Bronchial epithelial cell (primary cell): ENCODE measurements around the gene PIGS. TPM values are rescaled to one million over a fixed set of nuclear protein-coding genes. Genes with fewer than 3 reads are reported as not detected.

Source experiments
- DNase-seq: peaks from one replicate; pipeline ENCODE4 v3.0.0-alpha.2; 2010; ENCODE audit warnings: low read depth
- FAIRE-seq: peaks from 2 replicates; lab custom pipeline; 2011; peaks lifted over from hg19 to GRCh38; lab: Jason Lieb, UNC
- H3K27me3 ChIP-seq: 2 replicates; pipeline ENCODE4 v1.5.1; 2011; ENCODE audit warnings: low read length; ENCODE audit not compliant: control insufficient read depth, insufficient read depth
- H3K36me3 ChIP-seq: 2 replicates; pipeline ENCODE4 v1.5.1; 2011; ENCODE audit warnings: low read length; ENCODE audit not compliant: control insufficient read depth, insufficient read depth
- H3K4me3 ChIP-seq: 2 replicates; pipeline ENCODE4 v1.5.1; 2011; ENCODE audit warnings: mild to moderate bottlenecking, low read depth, low read length, control low read depth
- total RNA-seq: library from RNA; depleted of rRNA; stranded (reverse); fragments of >200 nt; gene quantifications from 2 replicates; pipeline ENCODE4 v1.2.1, GENCODE V29; 2014
- TF ChIP-seq, protein P1 (sequence below): IDR thresholded peaks from 2 replicates; pipeline ENCODE4 v1.5.1; 2011; ENCODE audit warnings: mild to moderate bottlenecking, moderate library complexity, low read length, control low read depth, inconsistent platforms; ENCODE audit not compliant: insufficient read depth, severe bottlenecking

The PIGS gene
- total RNA-seq, 1 donor from 2014 or later: 25.5 TPM

DNA sequence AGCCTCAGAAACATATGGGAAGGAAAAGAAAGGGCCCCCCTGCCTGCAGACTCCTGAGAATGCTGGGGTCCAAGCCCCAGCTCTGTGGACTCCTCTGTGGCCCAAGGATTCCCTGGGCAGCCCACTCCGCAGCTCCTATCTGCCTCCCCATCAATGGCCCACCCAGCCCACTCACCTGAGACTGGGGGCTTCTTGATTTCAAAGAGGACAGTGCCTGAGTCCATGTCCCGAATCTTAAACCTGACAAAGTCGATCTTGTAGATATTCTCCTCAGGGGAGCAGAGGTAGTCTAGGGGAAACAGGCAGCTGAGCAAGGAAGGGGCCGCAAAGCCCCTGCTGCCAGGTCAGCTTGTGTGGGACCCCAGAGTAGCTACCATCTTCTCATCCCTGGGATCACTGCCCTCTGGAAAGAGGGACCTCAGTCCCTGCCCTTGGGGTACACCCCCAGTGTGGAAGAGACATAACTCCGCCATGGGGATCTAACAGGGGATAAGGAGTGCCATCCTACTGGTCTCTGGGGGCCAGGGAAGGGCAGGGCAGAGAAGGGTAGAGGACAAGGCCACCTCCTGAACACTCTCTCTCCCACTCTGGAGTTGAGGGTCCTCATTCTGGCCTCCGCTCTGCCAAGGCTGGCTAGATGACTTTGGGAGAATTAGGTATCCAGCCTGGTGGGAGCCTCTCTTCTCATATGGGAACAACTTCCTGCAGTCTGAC, 22.8 kb downstream of the PIGS start:
- FAIRE-seq: no peak
- Histone ChIP-seq H3K4me3 (no peak overlapping the region), H3K27me3 (no peaks in the 10 kb centered on the region), H3K36me3 (peaks cover 3% of the 10 kb centered on the region)
- TF ChIP-seq, protein P1, sequence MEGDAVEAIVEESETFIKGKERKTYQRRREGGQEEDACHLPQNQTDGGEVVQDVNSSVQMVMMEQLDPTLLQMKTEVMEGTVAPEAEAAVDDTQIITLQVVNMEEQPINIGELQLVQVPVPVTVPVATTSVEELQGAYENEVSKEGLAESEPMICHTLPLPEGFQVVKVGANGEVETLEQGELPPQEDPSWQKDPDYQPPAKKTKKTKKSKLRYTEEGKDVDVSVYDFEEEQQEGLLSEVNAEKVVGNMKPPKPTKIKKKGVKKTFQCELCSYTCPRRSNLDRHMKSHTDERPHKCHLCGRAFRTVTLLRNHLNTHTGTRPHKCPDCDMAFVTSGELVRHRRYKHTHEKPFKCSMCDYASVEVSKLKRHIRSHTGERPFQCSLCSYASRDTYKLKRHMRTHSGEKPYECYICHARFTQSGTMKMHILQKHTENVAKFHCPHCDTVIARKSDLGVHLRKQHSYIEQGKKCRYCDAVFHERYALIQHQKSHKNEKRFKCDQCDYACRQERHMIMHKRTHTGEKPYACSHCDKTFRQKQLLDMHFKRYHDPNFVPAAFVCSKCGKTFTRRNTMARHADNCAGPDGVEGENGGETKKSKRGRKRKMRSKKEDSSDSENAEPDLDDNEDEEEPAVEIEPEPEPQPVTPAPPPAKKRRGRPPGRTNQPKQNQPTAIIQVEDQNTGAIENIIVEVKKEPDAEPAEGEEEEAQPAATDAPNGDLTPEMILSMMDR: no peak
- DNase-seq: no peak

DNA sequence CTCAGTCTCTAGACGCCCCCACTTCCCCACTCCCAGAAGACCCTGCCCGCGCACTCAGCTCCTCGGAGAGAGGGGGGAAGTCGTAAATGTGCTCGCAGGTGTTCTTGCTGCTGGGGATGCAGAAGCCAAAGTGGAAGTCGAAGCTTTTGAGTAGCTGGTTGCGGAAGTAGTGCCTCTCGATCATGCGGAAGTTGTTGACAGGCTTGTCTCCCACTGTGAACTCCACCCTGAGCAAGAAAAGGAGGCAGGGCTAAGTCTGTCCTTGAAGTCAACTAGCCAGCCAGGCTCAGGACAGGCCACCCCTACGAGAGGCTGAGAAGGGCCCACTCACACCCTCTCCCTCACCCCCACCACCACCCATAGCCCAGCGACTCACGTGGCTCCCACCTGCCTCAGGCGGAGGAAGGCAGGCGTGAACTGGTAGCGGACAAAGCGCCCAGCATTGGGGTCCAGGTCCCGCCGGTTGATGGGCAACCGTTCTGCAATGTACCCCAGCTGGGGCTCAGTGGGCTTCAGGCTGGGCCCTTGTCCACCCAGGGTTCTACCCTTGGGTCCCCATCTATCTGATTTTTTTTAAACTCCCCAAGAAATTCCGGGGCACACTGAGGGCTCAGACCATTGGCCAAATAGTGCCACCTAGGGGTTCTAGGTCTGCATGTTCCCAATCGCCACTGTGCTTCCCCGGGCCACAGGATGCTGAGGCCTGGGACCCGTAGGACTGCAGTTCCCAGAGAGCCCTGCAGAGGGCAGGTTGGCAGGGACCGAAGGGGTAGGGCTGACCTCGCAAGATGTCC, 23.5 kb downstream of the PIGS start:
- peaks cover 3% of the 10 kb centered on the region for H3K36me3 ChIP-seq
- no peak overlapping the region for H3K4me3 ChIP-seq
- no peak for FAIRE-seq
- no peaks in the 10 kb centered on the region for H3K27me3 ChIP-seq
- TF ChIP-seq, protein P1: peak; percentile 92
- DNase-seq: peak; percentile 56

DNA sequence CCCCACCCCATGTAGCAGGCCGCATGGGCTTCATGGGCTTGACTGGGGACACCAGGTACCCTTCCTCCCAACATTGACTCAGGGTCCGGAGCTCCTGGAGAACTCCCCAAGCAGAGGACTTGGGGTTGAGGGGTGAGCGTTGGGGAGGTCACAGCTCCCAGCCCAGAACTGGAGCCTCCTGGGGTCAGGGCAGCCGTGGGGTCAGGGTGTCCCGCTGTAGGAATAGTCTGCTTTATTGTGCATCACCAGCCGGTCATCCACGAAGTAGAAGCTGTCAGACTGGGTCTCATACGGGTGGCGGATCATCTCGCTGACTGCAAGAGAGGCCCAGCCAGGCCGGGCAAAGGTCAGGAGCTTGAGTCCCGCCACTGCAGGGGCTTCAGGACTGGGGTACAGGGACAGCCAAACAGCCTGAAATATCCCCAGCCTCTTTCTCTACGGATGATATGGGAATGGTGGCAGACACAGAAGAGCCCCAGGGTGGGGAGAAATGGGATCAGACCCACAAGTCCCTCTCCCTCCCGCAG, 24.2 kb downstream of the PIGS start:
- TF ChIP-seq, protein P1: no peak
- Histone ChIP-seq H3K4me3 (no peak overlapping the region), H3K36me3 (peaks cover 3% of the 10 kb centered on the region), H3K27me3 (no peaks in the 10 kb centered on the region)
- FAIRE-seq (no peak), DNase-seq (no peak)

DNA sequence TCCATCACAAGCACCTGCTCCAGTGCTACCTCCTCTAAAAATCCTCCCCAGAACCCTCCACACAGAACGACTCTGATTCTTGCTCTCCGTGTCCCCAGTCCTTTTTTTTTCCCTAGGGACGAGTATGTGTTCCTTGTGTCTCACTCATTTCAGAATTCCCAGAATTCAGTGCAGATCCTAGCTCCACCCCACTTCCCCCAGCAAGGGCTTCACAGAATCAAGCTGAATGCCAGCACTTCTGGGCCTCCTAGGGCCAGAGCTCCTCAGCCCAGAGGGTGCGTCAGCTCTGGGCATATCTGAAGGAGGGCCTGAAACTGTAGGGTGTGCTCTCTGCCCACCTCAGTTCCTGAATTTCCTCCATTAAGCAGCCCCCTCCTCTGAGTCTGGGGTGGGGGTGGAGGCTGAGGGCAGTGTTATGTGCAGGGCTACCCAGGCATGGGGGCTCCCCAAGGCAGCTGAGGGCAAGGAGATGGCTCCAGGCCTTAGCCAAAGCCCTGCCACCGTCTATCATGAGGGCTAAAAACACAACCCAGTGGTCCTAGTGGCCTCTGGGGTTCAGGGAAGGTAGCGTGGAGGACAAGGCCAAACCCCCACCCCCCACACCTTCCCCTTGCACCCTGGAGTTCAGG, 25.4 kb downstream of the PIGS start:
- no peak overlapping the region for H3K4me3 ChIP-seq
- peaks cover 3% of the 10 kb centered on the region for H3K36me3 ChIP-seq
- H3K27me3 ChIP-seq: no peaks in the 10 kb centered on the region
- TF ChIP-seq, protein P1: no peak
- DNase-seq (no peak), FAIRE-seq (no peak)

DNA sequence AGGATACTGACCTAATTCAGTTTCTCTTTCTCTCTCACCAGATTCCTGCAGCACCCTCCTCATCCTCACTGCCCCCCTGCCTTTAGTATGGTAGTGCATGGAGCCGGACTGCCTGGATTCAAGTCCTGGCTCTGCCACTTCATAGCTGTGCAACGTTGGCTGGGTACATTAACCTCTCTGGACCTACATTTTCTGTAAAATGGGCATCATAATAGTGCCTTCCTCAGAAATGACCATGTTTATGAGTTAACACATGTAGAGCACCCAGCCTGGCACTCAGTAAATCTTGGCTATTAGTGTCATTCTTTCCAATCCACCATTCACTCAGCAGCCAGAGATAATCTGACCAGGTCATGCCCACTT, 26.2 kb downstream of the PIGS start:
- no peak for DNase-seq
- no peak for FAIRE-seq

More for the DNA sequence above, 26.2 kb downstream of the PIGS start:
- TF ChIP-seq, protein P1: no peak
- Histone ChIP-seq H3K4me3 (no peak overlapping the region), H3K36me3 (peaks cover 3% of the 10 kb centered on the region), H3K27me3 (no peaks in the 10 kb centered on the region)
